Measurements from ENCODE around the gene BUD13.

The BUD13 gene

DNA sequence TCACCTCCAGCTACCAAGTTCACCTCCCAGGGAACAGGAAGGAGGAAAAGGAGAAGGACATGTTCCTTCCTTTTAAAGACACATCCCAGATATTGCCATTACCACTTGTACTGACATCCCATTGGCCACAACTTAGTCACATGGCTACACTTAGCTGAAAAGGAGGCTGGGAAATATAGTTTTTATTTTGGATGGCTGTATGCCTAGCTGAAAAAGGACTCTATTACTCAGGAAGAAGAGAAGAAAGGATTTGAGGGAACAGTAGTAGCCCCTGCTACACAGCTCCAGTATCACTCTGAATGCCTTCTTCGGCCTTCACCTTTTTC, 20.9 kb upstream of the BUD13 start:
- peak; percentile 33 for DNase-seq (ENCODE audit: low read depth)
- no peak overlapping the region for H3K4me3 ChIP-seq (ENCODE audit: control insufficient read depth, low read depth, low read length)
- TF ChIP-seq, protein P1, sequence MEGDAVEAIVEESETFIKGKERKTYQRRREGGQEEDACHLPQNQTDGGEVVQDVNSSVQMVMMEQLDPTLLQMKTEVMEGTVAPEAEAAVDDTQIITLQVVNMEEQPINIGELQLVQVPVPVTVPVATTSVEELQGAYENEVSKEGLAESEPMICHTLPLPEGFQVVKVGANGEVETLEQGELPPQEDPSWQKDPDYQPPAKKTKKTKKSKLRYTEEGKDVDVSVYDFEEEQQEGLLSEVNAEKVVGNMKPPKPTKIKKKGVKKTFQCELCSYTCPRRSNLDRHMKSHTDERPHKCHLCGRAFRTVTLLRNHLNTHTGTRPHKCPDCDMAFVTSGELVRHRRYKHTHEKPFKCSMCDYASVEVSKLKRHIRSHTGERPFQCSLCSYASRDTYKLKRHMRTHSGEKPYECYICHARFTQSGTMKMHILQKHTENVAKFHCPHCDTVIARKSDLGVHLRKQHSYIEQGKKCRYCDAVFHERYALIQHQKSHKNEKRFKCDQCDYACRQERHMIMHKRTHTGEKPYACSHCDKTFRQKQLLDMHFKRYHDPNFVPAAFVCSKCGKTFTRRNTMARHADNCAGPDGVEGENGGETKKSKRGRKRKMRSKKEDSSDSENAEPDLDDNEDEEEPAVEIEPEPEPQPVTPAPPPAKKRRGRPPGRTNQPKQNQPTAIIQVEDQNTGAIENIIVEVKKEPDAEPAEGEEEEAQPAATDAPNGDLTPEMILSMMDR (conservative IDR thresholded peaks at IDR 0.05; ENCODE audit: control insufficient read depth, insufficient read depth, low read depth, low read length) = no peak

DNA sequence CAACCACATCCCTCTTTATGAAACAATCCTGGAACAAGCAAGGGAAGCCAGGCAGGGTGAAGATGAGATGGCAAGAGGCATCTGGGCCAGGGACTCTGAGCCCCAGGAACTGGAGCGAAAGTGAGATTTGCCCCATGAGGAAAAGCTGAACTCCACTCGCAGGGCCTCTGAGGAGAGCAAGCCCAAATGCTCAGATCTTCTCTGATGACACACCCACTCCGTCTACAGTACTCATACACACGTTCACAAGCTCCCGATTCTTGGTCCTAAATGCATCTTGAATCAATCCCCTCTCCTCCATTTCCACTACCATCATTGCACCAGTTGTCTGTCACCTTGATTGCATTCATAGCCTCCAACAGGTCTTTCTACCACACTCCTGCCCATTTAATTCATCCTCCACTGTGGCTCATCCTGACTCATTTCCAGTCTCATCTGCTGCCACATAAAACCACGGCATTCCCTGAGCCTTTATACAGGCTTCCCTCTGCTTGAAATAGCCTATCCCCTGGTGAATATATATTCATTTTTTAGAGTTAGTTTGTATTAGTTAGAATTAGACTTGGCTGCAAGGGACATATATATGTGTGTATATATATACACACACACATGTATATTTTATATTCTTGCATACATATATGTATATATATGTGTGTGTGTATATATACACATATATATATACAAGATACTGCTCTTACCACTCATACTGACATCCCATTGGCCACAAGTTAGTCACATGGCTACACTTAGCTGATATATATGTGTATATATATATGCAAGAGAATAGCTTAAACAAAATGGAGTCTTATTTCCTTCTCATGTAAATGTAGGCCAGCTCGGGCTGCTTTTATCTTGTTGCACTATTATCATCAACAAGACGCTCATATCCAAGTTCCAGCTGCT, 20.3 kb upstream of the BUD13 start:
- no peak overlapping the region for H3K4me3 ChIP-seq (ENCODE audit: control insufficient read depth, low read depth, low read length)
- TF ChIP-seq, protein P1 (conservative IDR thresholded peaks at IDR 0.05; ENCODE audit: control insufficient read depth, insufficient read depth, low read depth, low read length) = no peak
- DNase-seq (ENCODE audit: low read depth) = peak; percentile 81

- no peak overlapping the region for H3K4me3 ChIP-seq (ENCODE audit: control insufficient read depth, low read depth, low read length)
- TF ChIP-seq, protein P1 (conservative IDR thresholded peaks at IDR 0.05; ENCODE audit: control insufficient read depth, insufficient read depth, low read depth, low read length) = no peak
- no peak for DNase-seq (ENCODE audit: low read depth)
These were observed 19.5 kb upstream of the BUD13 start for GRCh38 chr11:116792144-116792868.

DNA sequence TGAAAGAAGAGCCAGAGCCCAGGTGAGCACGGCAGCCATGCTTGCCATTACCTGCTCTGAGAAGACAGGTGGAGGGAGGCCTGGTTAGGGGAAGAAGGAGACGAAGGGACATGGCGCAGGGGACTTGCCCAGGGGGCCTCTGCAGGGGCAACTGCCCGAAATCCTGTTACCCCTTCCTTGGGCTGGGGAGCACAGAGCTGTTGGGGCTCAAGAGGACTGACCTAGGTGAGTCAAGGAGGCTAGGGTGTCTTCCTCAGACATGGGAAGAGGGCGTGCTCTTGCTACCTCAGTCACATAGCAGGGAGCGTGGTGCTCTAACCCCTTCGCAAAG, 19.0 kb upstream of the BUD13 start, which contains the start of gene APOA5:
TSS of gene APOA5 (minus strand) at position 67 of the 331 bp plus-strand sequence. CDS start at position 48, 19 bp downstream.
- TF ChIP-seq, protein P1 (conservative IDR thresholded peaks at IDR 0.05; ENCODE audit: control insufficient read depth, insufficient read depth, low read depth, low read length) = no peak

GRCh38 chr11:116791002-116791812, 18.4 kb upstream of the BUD13 start:
- H3K4me3 ChIP-seq (ENCODE audit: control insufficient read depth, low read depth, low read length) = peak overlapping the region; percentile 13
- TF ChIP-seq, protein P1 (conservative IDR thresholded peaks at IDR 0.05; ENCODE audit: control insufficient read depth, insufficient read depth, low read depth, low read length) = peak; percentile 85
- DNase-seq (ENCODE audit: low read depth) = peak; percentile 64

More for the DNA sequence above, 19.0 kb upstream of the BUD13 start, which contains the start of gene APOA5:
- DNase-seq (ENCODE audit: low read depth) = no peak
- H3K4me3 ChIP-seq (ENCODE audit: control insufficient read depth, low read depth, low read length) = peak within 1 kb of the TSS; percentile 13

Data from fibroblast of mammary gland (primary cell).